ENCODE data around the gene TRIM17. TPM values are rescaled to one million over a fixed set of nuclear protein-coding genes. Genes with fewer than 3 reads are reported as not detected.

Gene TRIM17
- polyA plus RNA-seq, 1 donor: 0.63 TPM

GRCh38 chr1:228378873-228379460, 37.7 kb downstream of the TRIM17 start:
- no peak for DNase-seq (ENCODE audit: low read depth)

- peak; percentile 38 for DNase-seq (ENCODE audit: low read depth)
Observed at GRCh38 chr1:228378090-228378872, 38.4 kb downstream of the TRIM17 start.

- DNase-seq (ENCODE audit: low read depth): no peak
Observed at GRCh38 chr1:228377664-228378089, 39.0 kb downstream of the TRIM17 start.

- DNase-seq (ENCODE audit: low read depth): no peak
Observed at GRCh38 chr1:228376651-228377631, 39.7 kb downstream of the TRIM17 start.

- no peak for DNase-seq (ENCODE audit: low read depth)
Observed at GRCh38 chr1:228376262-228376628, 40.4 kb downstream of the TRIM17 start.

- no peak for DNase-seq (ENCODE audit: low read depth)
Observed at GRCh38 chr1:228375578-228376261, 40.9 kb downstream of the TRIM17 start.

DNA sequence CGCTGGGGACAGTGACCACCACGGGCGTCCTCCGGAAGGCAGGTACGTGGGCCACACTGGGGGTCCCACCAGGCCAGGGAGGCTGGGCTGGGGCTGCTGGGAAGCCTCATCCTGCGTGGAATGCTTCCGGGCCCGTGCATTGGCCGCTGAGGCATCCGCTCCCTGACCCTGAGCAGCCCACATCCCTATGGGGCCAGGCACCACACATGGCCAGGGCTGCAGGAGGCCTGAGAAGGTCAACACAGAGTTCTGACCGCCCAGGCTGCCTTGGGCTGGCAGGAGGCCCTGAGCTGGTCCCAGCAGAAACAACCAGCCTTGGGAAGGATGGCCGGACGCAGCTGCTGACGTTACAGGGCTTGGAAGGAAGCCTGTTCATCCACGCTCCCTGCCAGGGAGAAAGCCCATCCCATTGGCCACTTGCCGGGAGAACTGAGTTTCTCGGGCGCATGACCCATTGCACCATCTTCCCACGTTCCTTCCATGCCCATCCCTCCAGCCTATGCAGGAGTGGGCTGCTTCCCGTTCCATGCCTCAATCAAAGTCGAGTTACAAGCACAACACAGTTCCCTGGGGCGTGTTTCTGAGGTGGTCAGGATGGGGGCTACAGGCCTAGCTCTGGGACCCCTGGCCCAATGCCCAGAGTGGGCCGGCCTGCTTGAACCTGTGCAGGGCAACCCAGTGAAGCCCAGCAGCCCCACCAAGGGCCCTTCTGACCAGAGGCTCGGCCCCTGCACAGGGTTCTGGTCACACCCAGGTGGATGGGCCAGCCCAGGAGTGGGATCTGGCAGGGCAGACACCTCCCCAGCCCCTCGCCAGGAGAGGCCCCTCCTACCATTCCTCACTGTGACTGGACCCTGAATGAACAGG, 41.7 kb downstream of the TRIM17 start:
- DNase-seq (ENCODE audit: low read depth): peak; percentile 35

GRCh38 chr1:228373681-228374571, 42.7 kb downstream of the TRIM17 start:
- no peak for DNase-seq (ENCODE audit: low read depth)

GRCh38 chr1:228373004-228373680, 43.5 kb downstream of the TRIM17 start:
- DNase-seq (ENCODE audit: low read depth): no peak

DNA sequence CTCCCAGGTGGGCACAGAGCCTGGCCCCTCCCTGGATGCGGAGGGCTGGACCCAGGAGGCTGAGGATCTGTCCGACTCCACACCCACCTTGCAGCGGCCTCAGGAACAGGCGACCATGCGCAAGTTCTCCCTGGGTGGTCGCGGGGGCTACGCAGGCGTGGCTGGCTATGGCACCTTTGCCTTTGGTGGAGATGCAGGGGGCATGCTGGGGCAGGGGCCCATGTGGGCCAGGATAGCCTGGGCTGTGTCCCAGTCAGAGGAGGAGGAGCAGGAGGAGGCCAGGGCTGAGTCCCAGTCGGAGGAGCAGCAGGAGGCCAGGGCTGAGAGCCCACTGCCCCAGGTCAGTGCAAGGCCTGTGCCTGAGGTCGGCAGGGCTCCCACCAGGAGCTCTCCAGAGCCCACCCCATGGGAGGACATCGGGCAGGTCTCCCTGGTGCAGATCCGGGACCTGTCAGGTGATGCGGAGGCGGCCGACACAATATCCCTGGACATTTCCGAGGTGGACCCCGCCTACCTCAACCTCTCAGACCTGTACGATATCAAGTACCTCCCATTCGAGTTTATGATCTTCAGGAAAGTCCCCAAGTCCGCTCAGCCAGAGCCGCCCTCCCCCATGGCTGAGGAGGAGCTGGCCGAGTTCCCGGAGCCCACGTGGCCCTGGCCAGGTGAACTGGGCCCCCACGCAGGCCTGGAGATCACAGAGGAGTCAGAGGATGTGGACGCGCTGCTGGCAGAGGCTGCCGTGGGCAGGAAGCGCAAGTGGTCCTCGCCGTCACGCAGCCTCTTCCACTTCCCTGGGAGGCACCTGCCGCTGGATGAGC, 44.3 kb downstream of the TRIM17 start:
- DNase-seq (ENCODE audit: low read depth): no peak

DNA sequence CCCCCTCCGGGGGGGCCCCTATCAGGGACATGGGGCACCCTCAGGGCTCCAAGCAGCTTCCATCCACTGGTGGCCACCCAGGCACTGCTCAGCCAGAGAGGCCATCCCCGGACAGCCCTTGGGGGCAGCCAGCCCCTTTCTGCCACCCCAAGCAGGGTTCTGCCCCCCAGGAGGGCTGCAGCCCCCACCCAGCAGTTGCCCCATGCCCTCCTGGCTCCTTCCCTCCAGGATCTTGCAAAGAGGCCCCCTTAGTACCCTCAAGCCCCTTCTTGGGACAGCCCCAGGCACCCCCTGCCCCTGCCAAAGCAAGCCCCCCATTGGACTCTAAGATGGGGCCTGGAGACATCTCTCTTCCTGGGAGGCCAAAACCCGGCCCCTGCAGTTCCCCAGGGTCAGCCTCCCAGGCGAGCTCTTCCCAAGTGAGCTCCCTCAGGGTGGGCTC, 44.9 kb downstream of the TRIM17 start:
- DNase-seq (ENCODE audit: low read depth): no peak

DNA sequence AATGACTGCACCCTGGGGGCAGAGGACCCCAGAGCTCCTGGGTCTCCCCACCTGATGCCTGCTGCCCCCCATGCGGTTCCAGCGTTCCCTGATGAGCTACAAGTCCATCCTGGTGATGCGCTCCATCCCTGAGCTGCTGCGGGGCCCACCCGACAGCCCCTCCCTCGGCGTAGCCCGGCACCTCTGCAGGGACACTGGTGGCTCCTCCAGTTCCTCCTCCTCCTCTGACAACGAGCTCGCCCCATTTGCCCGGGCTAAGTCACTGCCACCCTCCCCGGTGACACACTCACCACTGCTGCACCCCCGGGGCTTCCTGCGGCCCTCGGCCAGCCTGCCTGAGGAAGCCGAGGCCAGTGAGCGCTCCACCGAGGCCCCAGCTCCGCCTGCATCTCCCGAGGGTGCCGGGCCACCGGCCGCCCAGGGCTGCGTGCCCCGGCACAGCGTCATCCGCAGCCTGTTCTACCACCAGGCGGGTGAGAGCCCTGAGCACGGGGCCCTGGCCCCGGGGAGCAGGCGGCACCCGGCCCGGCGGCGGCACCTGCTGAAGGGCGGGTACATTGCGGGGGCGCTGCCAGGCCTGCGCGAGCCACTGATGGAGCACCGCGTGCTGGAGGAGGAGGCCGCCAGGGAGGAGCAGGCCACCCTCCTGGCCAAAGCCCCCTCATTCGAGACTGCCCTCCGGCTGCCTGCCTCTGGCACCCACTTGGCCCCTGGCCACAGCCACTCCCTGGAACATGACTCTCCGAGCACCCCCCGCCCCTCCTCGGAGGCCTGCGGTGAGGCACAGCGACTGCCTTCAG, 45.5 kb downstream of the TRIM17 start:
- DNase-seq (ENCODE audit: low read depth): no peak

DNA sequence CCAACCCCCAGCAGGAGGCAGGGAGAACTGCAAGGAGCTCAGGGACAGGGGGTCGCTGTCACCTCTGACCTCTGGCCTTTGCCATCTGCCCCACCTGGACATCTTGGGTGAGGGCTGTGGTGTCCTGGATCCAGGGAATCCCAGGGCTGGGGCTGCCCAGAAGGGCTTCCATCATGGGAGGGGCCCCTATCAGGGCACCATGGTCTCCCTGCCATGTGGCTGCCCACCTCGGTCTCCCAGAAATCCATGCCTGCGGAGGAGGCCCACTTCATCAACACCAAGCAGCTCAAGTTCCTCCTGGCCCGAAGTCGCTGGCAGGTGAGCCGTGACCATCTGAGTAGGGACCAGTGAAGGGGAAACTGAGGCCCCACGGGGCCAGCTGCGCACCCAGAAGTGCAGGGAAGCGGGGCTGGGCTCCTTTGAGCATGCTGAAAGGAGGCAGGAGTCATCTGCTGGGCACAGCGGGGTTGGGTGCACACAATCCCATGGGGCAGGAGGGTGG, 46.2 kb downstream of the TRIM17 start:
- DNase-seq (ENCODE audit: low read depth): no peak

DNA sequence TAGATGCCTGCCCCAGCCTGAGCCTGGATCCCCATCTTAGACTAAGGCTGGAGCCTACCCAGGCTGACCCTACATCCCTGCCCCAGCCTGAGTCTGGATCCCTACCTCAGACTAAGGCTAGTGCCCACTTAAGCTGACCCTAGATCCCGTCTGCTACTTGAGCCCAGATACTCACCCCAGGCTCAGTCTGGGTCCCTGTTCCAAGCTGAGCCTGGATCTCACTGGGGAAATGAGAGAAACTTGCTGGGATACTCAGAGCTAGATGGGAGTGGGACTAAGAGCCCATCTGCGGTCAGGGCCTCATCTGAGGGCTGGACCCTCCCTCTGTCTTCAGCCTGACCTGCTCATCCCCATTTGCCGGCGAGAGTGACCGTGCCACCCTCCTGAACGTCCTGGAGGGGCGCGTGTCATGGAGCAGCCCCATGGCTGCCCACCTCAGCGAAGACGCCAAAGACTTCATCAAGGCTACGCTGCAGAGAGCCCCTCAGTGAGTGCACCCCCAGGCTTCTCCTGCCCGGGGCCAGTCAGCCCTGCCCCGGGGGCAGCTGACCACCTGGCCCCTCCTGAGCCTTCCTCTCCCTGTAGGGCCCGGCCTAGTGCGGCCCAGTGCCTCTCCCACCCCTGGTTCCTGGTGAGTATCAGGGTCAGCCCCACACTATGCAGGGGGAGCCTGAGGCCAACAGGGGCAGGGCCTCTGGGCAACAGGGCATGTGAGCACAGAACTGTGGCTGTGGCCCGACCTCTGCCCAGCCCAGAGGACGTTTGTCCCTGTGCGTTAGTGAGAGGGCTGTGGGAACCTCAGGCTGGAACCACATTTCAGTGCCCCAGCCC, 46.8 kb downstream of the TRIM17 start:
- DNase-seq (ENCODE audit: low read depth): no peak

- no peak for DNase-seq (ENCODE audit: low read depth)
Observed at GRCh38 chr1:228368801-228369607, 47.7 kb downstream of the TRIM17 start.

Measured in forelimb muscle (tissue), 1 donor.